K562 (cell line): ENCODE results near the gene BPIFB6. TPM values are rescaled to one million over a fixed set of nuclear protein-coding genes. Genes with fewer than 3 reads are reported as not detected.

Experiments
- ATAC-seq: fragments of 200-7000 bp; cut with Tn5 transposase; 3 replicates; pipeline ENCODE4 v1.9.1; 2020; ENCODE audit warnings: moderate library complexity
- BruUV-seq: library from RNA; stranded (reverse); fragments of 400-500 nt; replicated peaks from 2 replicates; lab custom pipeline; 2021; lab: Mats Ljungman, UMichigan
- CTCF ChIA-PET: fragments of 300-600 bp; formaldehyde crosslinking; extraction: SDS; loops from one replicate; lab custom pipeline; 2021; ENCODE audit warnings: low intra/inter-chr PET ratio; lab: Yijun Ruan, JAX
- POLR2A ChIA-PET: fragments of 300-600, 350-650 bp; sonication (Branson Sonifier 250); formaldehyde crosslinking; extraction: SDS; loops from one replicate; lab custom pipeline; 2021; ENCODE audit warnings: antibody characterized with exemption, inconsistent platforms; lab: Yijun Ruan, JAX
- DNase-seq, 4 experiments: peaks; one replicate each; pipeline versions ENCODE4 v3.0.0 to v3.0.0-alpha.2; 2011 to 2018; ENCODE audit warnings: low spot score in 3 of 4, mixed read lengths in 3 of 4; ENCODE audit errors: extremely low read depth in 1 of 4
- FAIRE-seq: peaks from 2 replicates; lab custom pipeline; 2011; peaks lifted over from hg19 to GRCh38; lab: Jason Lieb, UNC
- H2AFZ ChIP-seq: 2 replicates; pipeline ENCODE4 v1.6.0; 2011; ENCODE audit warnings: low read depth, low read length, control low read depth, inconsistent platforms
- H3K27ac ChIP-seq: fragments of 200-600 bp; 3 replicates; pipeline ENCODE4 v1.8.0; 2011; ENCODE audit warnings: low read depth, mild to moderate bottlenecking, control low read depth, inconsistent platforms, low read length, moderate library complexity, mixed read lengths; ENCODE audit errors: extremely low read depth
- H3K27me3 ChIP-seq, 2 experiments: fragments of 300-600 bp in 1 of 2; 2 replicates in 1 of 2; 3 replicates in 1 of 2; pipeline versions ENCODE4 v1.6.0 to v1.8.0; 2011; ENCODE audit warnings: inconsistent platforms in 2 of 2, low read length in 2 of 2, mild to moderate bottlenecking in 1 of 2, mixed read lengths in 1 of 2, moderate library complexity in 1 of 2; ENCODE audit not compliant: control insufficient read depth in 2 of 2, insufficient read depth in 2 of 2
- H3K36me3 ChIP-seq: fragments of 300-600 bp; 3 replicates; pipeline ENCODE4 v1.8.0; 2011; ENCODE audit warnings: mild to moderate bottlenecking, low read length, inconsistent platforms; ENCODE audit not compliant: control insufficient read depth, insufficient read depth
- H3K4me1 ChIP-seq, 2 experiments: fragments of 200-600 bp in 1 of 2; replicated peaks in 1 of 2; 2 replicates in 1 of 2; 3 replicates in 1 of 2; pipeline versions ENCODE4 v1.5.1 to v1.8.0; 2011; ENCODE audit warnings: inconsistent platforms in 2 of 2, low read length in 2 of 2, mild to moderate bottlenecking in 1 of 2, mixed read lengths in 1 of 2, moderate library complexity in 1 of 2; ENCODE audit not compliant: control insufficient read depth in 2 of 2, insufficient read depth in 2 of 2
- H3K4me2 ChIP-seq: 2 replicates; pipeline ENCODE4 v1.6.1; 2011; ENCODE audit warnings: low read length, control low read depth, inconsistent platforms, mixed read lengths; ENCODE audit not compliant: insufficient read depth
- H3K4me3 ChIP-seq: fragments of 200-600 bp; sonication (generic), shearing (Covaris generic); 2 replicates; pipeline ENCODE4 v1.5.1; 2016; ENCODE audit warnings: control low read depth, inconsistent platforms
- H3K79me2 ChIP-seq: fragments of 200-600 bp; 3 replicates; pipeline ENCODE4 v1.8.0; 2011; ENCODE audit warnings: low read length, inconsistent platforms; ENCODE audit not compliant: control insufficient read depth, insufficient read depth
- H3K9ac ChIP-seq, 2 experiments: 2 replicates each; pipeline versions ENCODE4 v1.6.0 to v1.6.1; 2011; ENCODE audit warnings: low read depth in 2 of 2, low read length in 2 of 2, control low read depth in 1 of 2, inconsistent platforms in 1 of 2, mild to moderate bottlenecking in 1 of 2, mixed read lengths in 1 of 2; ENCODE audit not compliant: insufficient read depth in 1 of 2
- H3K9me1 ChIP-seq: one replicate; pipeline ENCODE4 v1.6.0; 2011; ENCODE audit warnings: inconsistent platforms, mild to moderate bottlenecking, low read length, moderate library complexity; ENCODE audit not compliant: control insufficient read depth, insufficient read depth
- H3K9me3 ChIP-seq: replicated peaks from 2 replicates; pipeline ENCODE4 v1.5.1; 2011; ENCODE audit warnings: low read depth, low read length, inconsistent platforms; ENCODE audit not compliant: control insufficient read depth, insufficient read depth
- H4K20me1 ChIP-seq: replicated peaks from 2 replicates; pipeline ENCODE4 v1.6.1; 2011; ENCODE audit warnings: low read length, inconsistent platforms, mixed read lengths; ENCODE audit not compliant: control insufficient read depth, insufficient read depth
- ADNP ChIP-seq: fragments of 200-800 bp; sonication (Bioruptor generic); IDR thresholded peaks from 2 replicates; pipeline ENCODE4 v1.6.1; 2016; ENCODE audit warnings: missing genetic modification characterization, missing compliant biosample characterization
- DDX20 ChIP-seq: fragments of 450-650 bp; IDR thresholded peaks from 2 replicates; pipeline ENCODE4 v1.6.1; 2016; ENCODE audit warnings: missing genetic modification characterization, low read depth, mild to moderate bottlenecking, missing compliant biosample characterization, moderate library complexity
- ETV6 ChIP-seq, 3 experiments: fragments of 150-350 bp in 1 of 3; sonication (generic) in 1 of 3; formaldehyde crosslinking in 1 of 3; IDR thresholded peaks; 2 replicates each; pipeline versions ENCODE4 v1.6.1 to v1.8.0; 2014 to 2022; ENCODE audit warnings: borderline replicate concordance in 2 of 3, low read depth in 2 of 3, antibody characterized with exemption in 1 of 3, low read length in 1 of 3, mild to moderate bottlenecking in 1 of 3, missing genetic modification reagents in 1 of 3
- HDAC8 ChIP-seq: fragments of 450-650 bp; IDR thresholded peaks from 2 replicates; pipeline ENCODE4 v1.6.1; 2016; ENCODE audit warnings: mild to moderate bottlenecking, missing genetic modification characterization, moderate library complexity, missing compliant biosample characterization
- HNRNPLL ChIP-seq: fragments of 200-400 bp; formaldehyde crosslinking; IDR thresholded peaks from 2 replicates; pipeline ENCODE4 v1.6.1; 2017; ENCODE audit warnings: low read length, low read depth, mild to moderate bottlenecking; ENCODE audit not compliant: poor library complexity, severe bottlenecking
- NR2F6 ChIP-seq: fragments of 450-650 bp; formaldehyde crosslinking; IDR thresholded peaks from 2 replicates; pipeline ENCODE4 v1.4.0; 2020; ENCODE audit warnings: mild to moderate bottlenecking
- SPI1 ChIP-seq: IDR thresholded peaks from 2 replicates; pipeline ENCODE4 v1.6.1; 2011; ENCODE audit warnings: low read depth, low read length, control low read depth, borderline replicate concordance
- ZBED1 ChIP-seq: IDR thresholded peaks from 2 replicates; pipeline ENCODE4 v1.6.1; 2014
- ZNF232 ChIP-seq: sonication (generic); formaldehyde crosslinking; IDR thresholded peaks from 2 replicates; pipeline ENCODE4 v1.8.0; 2022; ENCODE audit warnings: mild to moderate bottlenecking, missing genetic modification reagents
- ZNF324 ChIP-seq: fragments of 250-450 bp; sonication (Bioruptor Pico); IDR thresholded peaks from 2 replicates; pipeline ENCODE4 v1.4.0; 2020; ENCODE audit warnings: mild to moderate bottlenecking
- WGBS: fragments of 100-300 bp; shearing (Covaris generic); methylation state at CpG from one replicate; pipeline ENCODE4 v1.1.6; 2016; ENCODE audit warnings: low coverage, mixed read lengths; ENCODE audit not compliant: insufficient coverage; ENCODE audit errors: missing lambda C conversion rate; 5-methylcytosine and 5-hydroxymethylcytosine counted together
- in situ Hi-C: fragments of 300-500 bp; cut with MboI; formaldehyde crosslinking; loops from 4 replicates; pipeline ENCODE4 v1.15.0; 2018; ENCODE audit warnings: inconsistent platforms, mixed read lengths
- intact Hi-C: fragments of 100-400 bp; cut with micrococcal nuclease; formaldehyde crosslinking; loops from 2 replicates; pipeline ENCODE4 v1.14.2; 2022
- polyA plus RNA-seq, 8 experiments: library from polyadenylated mRNA; depleted of rRNA in 4 of 8; stranded (reverse) in 5 of 8; unstranded in 3 of 8; fragments of >200 nt; fragmentation: Nextera tagmentation in 2 of 8; fragmentation: Illumina TruSeq in 1 of 8; extraction: Ambion mirVana in 2 of 8; extraction: Trizol in 1 of 8; gene quantifications; 2 replicates each; pipeline versions ENCODE4 v1.2.1 to v1.2.3, GENCODE V29; 2011 to 2014; ENCODE audit warnings: inconsistent platforms in 1 of 8, missing spikeins in 1 of 8
- total RNA-seq, 7 experiments: library from RNA; depleted of rRNA in 6 of 7; stranded (reverse); fragments of >200 nt in 6 of 7; fragmentation: Illumina TruSeq in 2 of 7; extraction: Trizol in 2 of 7; gene quantifications; 2 replicates each; pipeline versions ENCODE4 v1.2.1 to v1.2.3, GENCODE V29; 2011 to 2021; ENCODE audit warnings: low replicate concordance in 1 of 7
- TF ChIP-seq, protein P1 (sequence below): fragments of 250-450 bp; sonication (Bioruptor Pico); IDR thresholded peaks from 2 replicates; pipeline ENCODE4 v1.4.0; 2020; ENCODE audit warnings: mild to moderate bottlenecking, moderate library complexity, borderline replicate concordance

Gene BPIFB6
- total and polyA plus RNA-seq, 9 of the 15 experiments (the other 6 are each of a cell fraction or from before 2014, with no cell fraction given), result not detected

DNA sequence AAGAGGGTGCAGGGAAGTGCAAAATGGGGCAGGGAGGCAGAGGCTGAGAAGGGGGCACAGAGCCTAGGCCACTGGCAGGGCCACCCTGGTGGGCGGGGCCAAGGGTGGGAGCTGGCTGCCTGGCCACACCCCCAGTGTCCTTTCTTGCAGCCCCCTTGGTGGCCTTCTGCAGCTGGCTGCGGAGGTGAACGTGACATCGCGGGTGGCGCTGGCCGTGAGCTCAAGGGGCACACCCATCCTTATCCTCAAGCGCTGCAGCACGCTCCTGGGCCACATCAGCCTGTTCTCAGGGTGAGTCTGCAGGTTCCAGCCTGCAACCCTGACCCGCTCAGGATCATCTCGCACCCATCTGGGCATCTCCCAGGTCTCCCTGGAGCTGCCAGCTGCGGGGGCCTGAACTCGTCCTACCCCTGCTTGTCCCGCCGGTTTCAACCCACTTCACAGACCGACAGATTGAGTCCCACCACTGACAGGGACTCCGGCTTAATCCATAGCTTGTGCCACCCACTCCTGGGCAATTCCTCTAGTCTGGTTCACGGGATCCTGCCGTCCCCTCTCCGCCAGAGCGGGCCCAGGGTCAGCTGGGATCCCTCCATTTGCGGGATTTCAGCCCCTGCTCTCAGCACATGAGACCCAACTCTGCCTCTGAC lies 28.4 kb downstream of the BPIFB6 start:
- DNase-seq (peak in 2 of 4 experiments; percentile 26 to 32), ATAC-seq (no peak), FAIRE-seq (no peak)
- H3K9me3 ChIP-seq, result no peaks in the 10 kb centered on the region
- H3K4me2 ChIP-seq, result no peak overlapping the region
- intact Hi-C loops (no loop called here), in situ Hi-C loops (no loop called here)
- POLR2A ChIA-PET, result interaction anchor here (0.6 to 1.0 kb wide), 3 partner anchors 9 to 244 kb away, joined by 3 to 5 read pairs (median 3); no protein-coding TSS in a partner anchor
- no peaks in the 10 kb centered on the region for H3K79me2 ChIP-seq
- H3K27me3 ChIP-seq, result peaks cover 22 to 88% of the 10 kb centered on the region in 2 experiments; a peak in 4 of 5 replicates
- CTCF ChIA-PET, result no interaction called here
- peaks cover 13% of the 10 kb centered on the region for H4K20me1 ChIP-seq
- TF ChIP-seq ZNF232 (CRISPR knock-in tag), result no peak
- no peak for TF ChIP-seq ETV6 (IDR thresholded peaks at IDR 0.05; ENCODE audit: borderline replicate concordance in 1 of 2, low read depth in 2 of 2, low read length in 1 of 2)
- TF ChIP-seq ETV6 (CRISPR knock-in tag; IDR thresholded peaks at IDR 0.05; ENCODE audit: borderline replicate concordance), result no peak
- TF ChIP-seq, protein P1, sequence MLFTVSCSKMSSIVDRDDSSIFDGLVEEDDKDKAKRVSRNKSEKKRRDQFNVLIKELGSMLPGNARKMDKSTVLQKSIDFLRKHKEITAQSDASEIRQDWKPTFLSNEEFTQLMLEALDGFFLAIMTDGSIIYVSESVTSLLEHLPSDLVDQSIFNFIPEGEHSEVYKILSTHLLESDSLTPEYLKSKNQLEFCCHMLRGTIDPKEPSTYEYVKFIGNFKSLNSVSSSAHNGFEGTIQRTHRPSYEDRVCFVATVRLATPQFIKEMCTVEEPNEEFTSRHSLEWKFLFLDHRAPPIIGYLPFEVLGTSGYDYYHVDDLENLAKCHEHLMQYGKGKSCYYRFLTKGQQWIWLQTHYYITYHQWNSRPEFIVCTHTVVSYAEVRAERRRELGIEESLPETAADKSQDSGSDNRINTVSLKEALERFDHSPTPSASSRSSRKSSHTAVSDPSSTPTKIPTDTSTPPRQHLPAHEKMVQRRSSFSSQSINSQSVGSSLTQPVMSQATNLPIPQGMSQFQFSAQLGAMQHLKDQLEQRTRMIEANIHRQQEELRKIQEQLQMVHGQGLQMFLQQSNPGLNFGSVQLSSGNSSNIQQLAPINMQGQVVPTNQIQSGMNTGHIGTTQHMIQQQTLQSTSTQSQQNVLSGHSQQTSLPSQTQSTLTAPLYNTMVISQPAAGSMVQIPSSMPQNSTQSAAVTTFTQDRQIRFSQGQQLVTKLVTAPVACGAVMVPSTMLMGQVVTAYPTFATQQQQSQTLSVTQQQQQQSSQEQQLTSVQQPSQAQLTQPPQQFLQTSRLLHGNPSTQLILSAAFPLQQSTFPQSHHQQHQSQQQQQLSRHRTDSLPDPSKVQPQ (CRISPR knock-in tag), result no peak
- TF ChIP-seq ADNP, result no peak
- no peak for TF ChIP-seq SPI1
- TF ChIP-seq ZBED1, result no peak
- TF ChIP-seq ZNF324, result no peak
- TF ChIP-seq DDX20 (tag), result no peak
- no peak for TF ChIP-seq HDAC8
- TF ChIP-seq HNRNPLL, result no peak
- TF ChIP-seq NR2F6 (CRISPR knock-in tag), result no peak
- H3K9ac ChIP-seq, result no peak overlapping the region
- H2AFZ ChIP-seq, result no peak overlapping the region
- H3K4me3 ChIP-seq, result no peak overlapping the region
- BruUV-seq, result no TSS peak
- peaks cover 0 to 6% of the 10 kb centered on the region in 2 experiments; a peak in 1 of 5 replicates for H3K4me1 ChIP-seq
- H3K9me1 ChIP-seq, result peaks cover 2% of the 10 kb centered on the region
- 5% methylated on average over 18 of the region's 22 CpGs for WGBS
- H3K27ac ChIP-seq, result no peak overlapping the region
- no peaks in the 10 kb centered on the region for H3K36me3 ChIP-seq
